GM23248 (cell line): ENCODE results near the gene CELSR2. TPM values are rescaled to one million over a fixed set of nuclear protein-coding genes. Genes with fewer than 3 reads are reported as not detected.

Experiments
- DNase-seq: peaks from one replicate; pipeline ENCODE4 v3.0.0-alpha.2; 2015
- H2AFZ ChIP-seq: fragments of 200-600 bp; sonication (generic); 2 replicates; pipeline ENCODE4 v1.6.1; 2016; ENCODE audit warnings: antibody characterized with exemption
- H3F3A ChIP-seq: fragments of 200-600 bp; sonication (generic); 2 replicates; pipeline ENCODE4 v1.6.1; 2016; ENCODE audit warnings: mild to moderate bottlenecking, antibody characterized with exemption, mixed run types; ENCODE audit not compliant: insufficient read depth
- H3K27ac ChIP-seq: fragments of 200-600 bp; sonication (generic); 2 replicates; pipeline ENCODE4 v1.5.1; 2016; ENCODE audit warnings: mild to moderate bottlenecking
- H3K27me3 ChIP-seq: fragments of 200-600 bp; sonication (generic); replicated peaks from 2 replicates; pipeline ENCODE4 v1.6.1; 2016; ENCODE audit warnings: mild to moderate bottlenecking; ENCODE audit not compliant: insufficient read depth
- H3K36me3 ChIP-seq: fragments of 200-600 bp; sonication (generic); 2 replicates; pipeline ENCODE4 v1.6.1; 2016; ENCODE audit warnings: low read depth, mild to moderate bottlenecking
- H3K4me1 ChIP-seq: fragments of 200-600 bp; sonication (generic); 2 replicates; pipeline ENCODE4 v1.6.1; 2016; ENCODE audit warnings: mild to moderate bottlenecking; ENCODE audit not compliant: insufficient read depth
- H3K4me2 ChIP-seq: fragments of 200-600 bp; sonication (generic); one replicate; pipeline ENCODE4 v1.6.1; 2016; ENCODE audit warnings: mild to moderate bottlenecking; ENCODE audit not compliant: unreplicated experiment
- H3K4me3 ChIP-seq: fragments of 200-600 bp; sonication (generic); 2 replicates; pipeline ENCODE4 v1.5.1; 2016; ENCODE audit warnings: mild to moderate bottlenecking
- H3K79me2 ChIP-seq: fragments of 200-600 bp; sonication (generic); 2 replicates; pipeline ENCODE4 v1.6.1; 2016; ENCODE audit warnings: mild to moderate bottlenecking; ENCODE audit not compliant: insufficient read depth
- H3K9ac ChIP-seq: fragments of 200-600 bp; sonication (generic); 2 replicates; pipeline ENCODE4 v1.6.1; 2016; ENCODE audit warnings: mild to moderate bottlenecking
- H3K9me2 ChIP-seq: fragments of 200-600 bp; sonication (generic); 2 replicates; pipeline ENCODE4 v1.6.1; 2016; ENCODE audit warnings: mixed run types, mild to moderate bottlenecking, moderate library complexity; ENCODE audit not compliant: insufficient read depth
- H3K9me3 ChIP-seq: fragments of 200-600 bp; sonication (generic); one replicate; pipeline ENCODE4 v1.6.1; 2017; ENCODE audit warnings: low read depth
- H4K20me1 ChIP-seq: fragments of 200-600 bp; sonication (generic); 2 replicates; pipeline ENCODE4 v1.6.0; 2016; ENCODE audit not compliant: insufficient read depth
- EZH2 ChIP-seq: fragments of 200-600 bp; sonication (generic); IDR thresholded peaks from 2 replicates; pipeline ENCODE4 v1.6.1; 2018; ENCODE audit warnings: antibody characterized with exemption, mild to moderate bottlenecking; ENCODE audit not compliant: insufficient read depth, poor library complexity, severe bottlenecking
- EZH2phosphoT487 ChIP-seq: fragments of 200-600 bp; sonication (generic); IDR thresholded peaks from 2 replicates; pipeline ENCODE4 v1.6.1; 2018; ENCODE audit warnings: antibody characterized with exemption, moderate library complexity, mild to moderate bottlenecking, low read depth; ENCODE audit not compliant: insufficient read depth
- WGBS, 2 experiments: methylation state at CpG; one replicate each; pipeline ENCODE4 v1.1.6; 2015 to 2017; ENCODE audit warnings: low lambda C conversion rate in 2 of 2, low coverage in 1 of 2; ENCODE audit errors: missing lambda C conversion rate in 2 of 2; 5-methylcytosine and 5-hydroxymethylcytosine counted together
- in situ Hi-C: fragments of 300-500 bp; cut with MboI; formaldehyde crosslinking; loops from 2 replicates; pipeline ENCODE4 v1.15.0; 2020
- polyA plus RNA-seq: library from polyadenylated mRNA; unstranded; fragments of >200 nt; fragmentation: Nextera tagmentation; extraction: Ambion mirVana; gene quantifications from 2 replicates; pipeline ENCODE4 v1.2.1, GENCODE V29; 2016
- total RNA-seq: library from RNA; depleted of rRNA; stranded (reverse); fragments of >200 nt; shearing (Covaris generic); gene quantifications from 2 replicates; pipeline ENCODE4 v1.2.3, GENCODE V29; 2014

CELSR2 gene
- total and polyA plus RNA-seq, 2 experiments from 2014 or later = 0.11 to 0.32 TPM

- Histone ChIP-seq H3K4me1 (no peaks in the 10 kb centered on the region), H3F3A (no peaks in the 10 kb centered on the region), H3K9ac (no peak overlapping the region), H2AFZ (no peak overlapping the region), H3K27ac (no peak overlapping the region), H4K20me1 (no peaks in the 10 kb centered on the region), H3K4me2 (no peak overlapping the region), H3K36me3 (no peaks in the 10 kb centered on the region), H3K27me3 (no peaks in the 10 kb centered on the region), H3K9me3 (no peaks in the 10 kb centered on the region), H3K9me2 (no peaks in the 10 kb centered on the region), H3K79me2 (no peaks in the 10 kb centered on the region), H3K4me3 (no peak overlapping the region)
- in situ Hi-C loops = no loop called here
- no peak for DNase-seq
- WGBS, 2 experiments = 89 to 90% methylated on average over 8 of the region's 8 CpGs
- TF ChIP-seq EZH2 = no peak
- TF ChIP-seq EZH2phosphoT487 = no peak
These were observed 1.7 kb upstream of the CELSR2 start for GRCh38 chr1:109247401-109248365.

GRCh38 chr1:109248444-109248796 is 919 bp upstream of the CELSR2 start:
- in situ Hi-C loops = no loop called here
- H3K4me1 ChIP-seq = no peaks in the 10 kb centered on the region
- no peaks in the 10 kb centered on the region for H3K9me3 ChIP-seq
- no peak for DNase-seq
- no peak overlapping the region for H3K9ac ChIP-seq
- H3K27me3 ChIP-seq = no peaks in the 10 kb centered on the region
- H3K36me3 ChIP-seq = no peaks in the 10 kb centered on the region
- TF ChIP-seq EZH2 = no peak
- no peak for TF ChIP-seq EZH2phosphoT487
- no peaks in the 10 kb centered on the region for H3F3A ChIP-seq
- WGBS, 2 experiments = 84 to 92% methylated on average over 7 of the region's 7 CpGs
- H3K4me2 ChIP-seq = no peak overlapping the region
- no peak overlapping the region for H2AFZ ChIP-seq
- H3K79me2 ChIP-seq = no peaks in the 10 kb centered on the region
- no peaks in the 10 kb centered on the region for H4K20me1 ChIP-seq
- H3K4me3 ChIP-seq = no peak overlapping the region
- H3K9me2 ChIP-seq = no peaks in the 10 kb centered on the region
- H3K27ac ChIP-seq = no peak overlapping the region

- peak overlapping the region; percentile 76 for H3K4me2 ChIP-seq
- 3 to 6% methylated on average over 21 to 26 of the region's 80 CpGs for WGBS, 2 experiments
- no peak for TF ChIP-seq EZH2phosphoT487
- TF ChIP-seq EZH2 = no peak
- H3K4me3 ChIP-seq = peak overlapping the region; percentile 74
- H2AFZ ChIP-seq = peak overlapping the region; percentile 66; the same call in 1 of the 2 replicates
- no peaks in the 10 kb centered on the region for H3K36me3 ChIP-seq
- no peaks in the 10 kb centered on the region; the same call in 1 of the 2 replicates for H3K4me1 ChIP-seq
- no peaks in the 10 kb centered on the region for H3F3A ChIP-seq
- no peaks in the 10 kb centered on the region for H3K79me2 ChIP-seq
- H3K9ac ChIP-seq = no peak overlapping the region
- no peaks in the 10 kb centered on the region for H3K9me2 ChIP-seq
- peak; percentile 45 for DNase-seq
- in situ Hi-C loops = no loop called here
- no peak overlapping the region for H3K27ac ChIP-seq
- no peaks in the 10 kb centered on the region for H3K9me3 ChIP-seq
- no peaks in the 10 kb centered on the region for H4K20me1 ChIP-seq
- H3K27me3 ChIP-seq = no peaks in the 10 kb centered on the region
These were observed 489 bp downstream of the CELSR2 start for GRCh38 chr1:109249654-109250401.

GRCh38 chr1:109250454-109251276 is 1.3 kb downstream of the CELSR2 start:
- in situ Hi-C loops = no loop called here
- H3F3A ChIP-seq = no peaks in the 10 kb centered on the region

More at GRCh38 chr1:109250454-109251276, 1.3 kb downstream of the CELSR2 start:
- Histone ChIP-seq H4K20me1 (no peaks in the 10 kb centered on the region), H3K27me3 (no peaks in the 10 kb centered on the region), H2AFZ (no peak overlapping the region), H3K27ac (no peak overlapping the region), H3K4me3 (no peak overlapping the region), H3K4me2 (no peak overlapping the region), H3K9me2 (no peaks in the 10 kb centered on the region), H3K9ac (no peak overlapping the region), H3K79me2 (no peaks in the 10 kb centered on the region), H3K9me3 (no peaks in the 10 kb centered on the region), H3K4me1 (no peaks in the 10 kb centered on the region; the same call in 1 of the 2 replicates), H3K36me3 (no peaks in the 10 kb centered on the region)
- DNase-seq = no peak
- 77 to 81% methylated on average over 33 of the region's 33 CpGs for WGBS, 2 experiments
- no peak for TF ChIP-seq EZH2phosphoT487
- no peak for TF ChIP-seq EZH2
